Prostate gland (tissue), 2 donors: ENCODE measurements around the gene ELAC1. TPM values are rescaled to one million over a fixed set of nuclear protein-coding genes. Genes with fewer than 3 reads are reported as not detected.
A peak's percentile ranks its signal among the peaks of the same experiment; 100 is the strongest.

Experiments
- DNase-seq: peaks from one replicate; pipeline ENCODE4 v3.0.0-alpha.2; 2019; ENCODE audit warnings: low spot score
- H3K27ac ChIP-seq, 2 donors: fragments of 200-600 bp; sonication (generic); 2 replicates each; pipeline ENCODE4 v1.5.1; 2017 to 2019
- H3K27me3 ChIP-seq: fragments of 200-600 bp; sonication (generic); replicated peaks from 2 replicates; pipeline ENCODE4 v1.5.1; 2019; ENCODE audit not compliant: insufficient read depth
- H3K36me3 ChIP-seq, 2 donors: fragments of 200-600 bp; sonication (generic); 1 replicate in 1 of 2; 2 replicates in 1 of 2; pipeline versions ENCODE4 v1.5.1 to v1.8.1; 2017 to 2019
- H3K4me1 ChIP-seq: fragments of 200-600 bp; sonication (generic); replicated peaks from 2 replicates; pipeline ENCODE4 v1.5.1; 2019
- H3K4me3 ChIP-seq, 2 donors: fragments of 200-600 bp; sonication (generic); 2 replicates each; pipeline ENCODE4 v1.5.1; 2017 to 2019
- H3K9me3 ChIP-seq: fragments of 200-600 bp; sonication (generic); 2 replicates; pipeline ENCODE4 v1.5.1; 2017
- CTCF ChIP-seq, 4 experiments: fragments of 200-600 bp in 2 of 4; fragments of 450-650 bp in 2 of 4; sonication (generic) in 2 of 4; IDR thresholded peaks; 1 replicate in 3 of 4; 2 replicates in 1 of 4; pipeline ENCODE4 v1.5.1; 2016 to 2019; ENCODE audit warnings: antibody characterized with exemption in 4 of 4, mild to moderate bottlenecking in 2 of 4, moderate library complexity in 2 of 4
- POLR2A ChIP-seq: fragments of 450-650 bp; IDR thresholded peaks from one replicate; pipeline ENCODE4 v1.6.1; 2016; ENCODE audit warnings: antibody characterized with exemption, mild to moderate bottlenecking
- POLR2AphosphoS5 ChIP-seq: sonication (generic); formaldehyde crosslinking; IDR thresholded peaks from one replicate; pipeline ENCODE4 v1.6.1; 2017; ENCODE audit warnings: antibody characterized with exemption
- WGBS: methylation state at CpG from one replicate; pipeline ENCODE4 v1.1.5; 2018; 5-methylcytosine and 5-hydroxymethylcytosine counted together
- intact Hi-C: fragments of 100-400 bp; cut with DNase I; formaldehyde crosslinking; loops from one replicate; pipeline ENCODE4 v1.14.2; 2022
- total RNA-seq, 2 donors: library from RNA; depleted of rRNA; stranded (reverse); fragments of >200 nt; gene quantifications; one replicate each; pipeline ENCODE4 v1.1.0, GENCODE V29; 2016

Gene ELAC1
- total RNA-seq, 2 donors from 2014 or later = 7.1 to 16.0 TPM

- DNase-seq = no peak
- WGBS = 65% methylated on average over 5 of the region's 5 CpGs
- no peak overlapping the region for H3K4me3 ChIP-seq
- H3K27me3 ChIP-seq = no peaks in the 10 kb centered on the region
- H3K4me1 ChIP-seq = no peaks in the 10 kb centered on the region
- no peak for TF ChIP-seq POLR2A
- peak; percentile 64 for TF ChIP-seq POLR2AphosphoS5
- no peaks in the 10 kb centered on the region for H3K36me3 ChIP-seq
- intact Hi-C loops = no loop called here
- H3K9me3 ChIP-seq = no peaks in the 10 kb centered on the region
- H3K27ac ChIP-seq = peak overlapping the region; percentile 7 to 11
Measured at GRCh38 chr18:51020536-51020935, 52.7 kb downstream of the ELAC1 start.

- 94% methylated on average over 5 of the region's 5 CpGs for WGBS
Measured at GRCh38 chr18:51021226-51021965, 53.6 kb downstream of the ELAC1 start.

GRCh38 chr18:51025512-51025911 is 57.7 kb downstream of the ELAC1 start:
- WGBS = 91% methylated on average over 2 of the region's 2 CpGs
- Histone ChIP-seq H3K36me3 (no peaks in the 10 kb centered on the region), H3K4me3 (no peak overlapping the region), H3K27me3 (no peaks in the 10 kb centered on the region), H3K27ac (no peak overlapping the region), H3K4me1 (peaks cover 9% of the 10 kb centered on the region), H3K9me3 (no peaks in the 10 kb centered on the region)
- TF ChIP-seq CTCF (IDR thresholded peaks at IDR 0.05) (no peak), POLR2AphosphoS5 (no peak), POLR2A (no peak)
- no peak for DNase-seq
- intact Hi-C loops = no loop called here

More at GRCh38 chr18:51021226-51021965, 53.6 kb downstream of the ELAC1 start:
- Histone ChIP-seq H3K36me3 (no peaks in the 10 kb centered on the region), H3K27me3 (no peaks in the 10 kb centered on the region), H3K27ac (peak overlapping the region in 1 of 2 donors; percentile 7), H3K9me3 (no peaks in the 10 kb centered on the region), H3K4me3 (no peak overlapping the region), H3K4me1 (no peaks in the 10 kb centered on the region)
- TF ChIP-seq POLR2A (no peak), POLR2AphosphoS5 (no peak), CTCF (IDR thresholded peaks at IDR 0.05) (no peak)
- no peak for DNase-seq
- intact Hi-C loops = no loop called here

- DNase-seq = no peak
- no peaks in the 10 kb centered on the region for H3K9me3 ChIP-seq
- no peaks in the 10 kb centered on the region for H3K36me3 ChIP-seq
- H3K4me1 ChIP-seq = peaks cover 9% of the 10 kb centered on the region
- no peak overlapping the region for H3K4me3 ChIP-seq
- no peaks in the 10 kb centered on the region for H3K27me3 ChIP-seq
- TF ChIP-seq CTCF (IDR thresholded peaks at IDR 0.05) = no peak
- TF ChIP-seq POLR2AphosphoS5 = no peak
- TF ChIP-seq POLR2A = no peak
- H3K27ac ChIP-seq = no peak overlapping the region
- intact Hi-C loops = no loop called here
- WGBS = 92% methylated on average over 4 of the region's 4 CpGs
Measured at GRCh38 chr18:51028201-51028805, 60.5 kb downstream of the ELAC1 start.

- DNase-seq = no peak
- Histone ChIP-seq H3K4me3 (peak overlapping the region; percentile 61 to 91), H3K9me3 (no peaks in the 10 kb centered on the region), H3K4me1 (peaks cover 9% of the 10 kb centered on the region), H3K27me3 (no peaks in the 10 kb centered on the region), H3K36me3 (no peaks in the 10 kb centered on the region), H3K27ac (peak overlapping the region; percentile 99 to 100)
- TF ChIP-seq CTCF (IDR thresholded peaks at IDR 0.05) = peak in 1 of 4 experiments; percentile 25
- no peak for TF ChIP-seq POLR2AphosphoS5
- no peak for TF ChIP-seq POLR2A
- WGBS = 8% methylated on average over 10 of the region's 10 CpGs
- intact Hi-C loops = no loop called here
Measured at GRCh38 chr18:51029378-51029693, 61.5 kb downstream of the ELAC1 start.
